ENCODE data around the gene LGR5.

The LGR5 gene

GRCh38 chr12:71599210-71599609, 159.6 kb downstream of the LGR5 start:
- no peak for DNase-seq (ENCODE audit: low read depth in 2 of 2)

GRCh38 chr12:71601546-71601945, 161.9 kb downstream of the LGR5 start:
- no peak for DNase-seq (ENCODE audit: low read depth in 2 of 2)

DNA sequence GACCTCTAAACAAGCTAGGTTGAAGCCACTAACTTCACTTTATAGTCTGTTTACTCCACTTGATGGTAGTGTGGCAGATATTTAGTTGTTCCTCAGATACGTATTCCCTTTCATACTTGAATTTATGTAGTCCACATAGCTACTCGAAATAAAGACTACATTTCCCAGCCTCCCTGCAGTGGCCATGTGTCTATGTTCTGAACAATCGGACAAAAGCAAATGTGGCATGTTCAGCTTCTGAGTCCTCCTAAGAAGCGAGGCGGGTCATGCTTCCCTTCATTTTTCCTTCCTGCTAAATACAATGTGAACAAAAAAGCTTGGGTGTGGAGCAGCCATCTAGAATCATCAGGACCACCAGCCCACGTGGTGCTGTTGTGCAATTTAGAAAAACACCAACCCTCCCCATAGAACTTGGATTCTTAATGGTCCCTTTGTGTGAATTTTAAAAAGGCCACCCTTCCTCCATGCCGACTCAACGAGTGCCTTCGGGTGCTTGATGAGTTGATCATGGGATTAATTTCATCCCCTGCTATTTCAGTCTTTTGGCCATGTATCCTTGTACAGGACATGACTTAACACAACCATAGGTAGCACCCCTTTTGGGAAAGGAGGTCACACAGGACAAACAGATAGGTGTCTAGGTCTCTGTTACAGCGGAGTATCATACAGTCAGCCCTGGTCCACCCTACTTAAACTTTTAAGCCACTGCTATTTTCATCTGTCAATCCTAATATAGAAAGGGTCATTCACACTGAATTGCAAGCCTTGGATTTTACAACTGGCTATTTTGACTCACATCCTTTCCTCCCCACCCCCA, 163.4 kb downstream of the LGR5 start:
- no peak for DNase-seq (ENCODE audit: low read depth in 2 of 2)

DNA sequence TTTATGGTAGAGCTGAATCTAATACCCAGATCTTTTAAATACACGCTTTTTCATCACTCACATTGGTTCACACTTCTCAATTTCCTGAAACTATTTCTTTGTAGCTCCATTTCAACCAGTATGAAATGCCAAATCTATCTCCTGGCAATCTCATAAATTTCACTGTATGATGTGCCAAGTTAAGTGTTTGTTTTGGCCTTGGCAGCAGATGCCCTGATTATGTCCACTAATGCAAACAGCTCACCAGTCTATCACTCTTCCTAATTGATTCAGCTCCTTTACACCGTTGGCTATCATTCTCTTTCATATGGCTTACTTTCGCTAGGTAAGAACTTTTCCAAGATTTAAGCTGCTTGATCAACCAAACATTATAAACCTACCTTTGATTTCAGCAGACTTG, 165.4 kb downstream of the LGR5 start:
- no peak for DNase-seq (ENCODE audit: low read depth in 2 of 2)

DNA sequence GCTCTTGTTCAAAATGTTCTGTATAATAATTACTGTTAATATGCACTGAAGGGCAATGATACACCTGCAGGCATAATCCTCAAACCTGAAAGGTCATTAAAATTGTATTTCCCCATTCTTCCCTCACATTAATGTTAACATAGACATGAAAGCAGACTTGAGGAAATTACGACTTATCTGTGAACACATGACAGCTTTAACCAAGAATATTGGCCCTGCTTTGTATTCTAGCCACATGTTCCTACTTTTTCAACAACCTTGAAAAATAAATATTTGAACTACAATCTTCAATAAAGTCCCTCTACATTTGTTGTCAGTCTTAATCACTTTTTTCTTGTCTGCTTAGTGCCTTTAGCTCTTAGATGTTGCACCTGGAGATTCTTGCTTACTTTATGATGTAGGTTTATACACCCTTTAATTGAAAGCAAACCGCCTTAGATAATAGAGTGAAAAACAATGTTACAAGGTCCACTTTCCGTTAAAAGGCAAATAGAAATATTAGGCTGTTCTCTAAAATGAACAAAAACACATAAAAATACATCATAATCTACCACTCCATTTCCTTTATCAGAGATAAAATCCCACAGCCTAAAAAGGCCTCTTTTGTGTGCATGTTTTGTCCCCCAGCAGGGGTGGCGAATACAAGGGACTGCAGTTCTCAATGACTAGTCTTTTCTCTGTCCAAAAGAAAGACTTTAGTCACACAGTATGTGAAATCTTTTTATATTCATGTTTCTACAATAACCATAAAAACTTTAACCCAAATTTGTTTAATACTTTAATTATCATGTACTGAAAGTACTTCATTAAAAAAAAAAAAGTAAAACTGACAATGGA, 168.1 kb downstream of the LGR5 start:
- no peak for DNase-seq (ENCODE audit: low read depth in 2 of 2)

- no peak for DNase-seq (ENCODE audit: low read depth in 2 of 2)
Observed at GRCh38 chr12:71610031-71610795, 170.6 kb downstream of the LGR5 start.

- no peak for DNase-seq (ENCODE audit: low read depth in 2 of 2)
Observed at GRCh38 chr12:71621938-71622337, 182.3 kb downstream of the LGR5 start.

DNA sequence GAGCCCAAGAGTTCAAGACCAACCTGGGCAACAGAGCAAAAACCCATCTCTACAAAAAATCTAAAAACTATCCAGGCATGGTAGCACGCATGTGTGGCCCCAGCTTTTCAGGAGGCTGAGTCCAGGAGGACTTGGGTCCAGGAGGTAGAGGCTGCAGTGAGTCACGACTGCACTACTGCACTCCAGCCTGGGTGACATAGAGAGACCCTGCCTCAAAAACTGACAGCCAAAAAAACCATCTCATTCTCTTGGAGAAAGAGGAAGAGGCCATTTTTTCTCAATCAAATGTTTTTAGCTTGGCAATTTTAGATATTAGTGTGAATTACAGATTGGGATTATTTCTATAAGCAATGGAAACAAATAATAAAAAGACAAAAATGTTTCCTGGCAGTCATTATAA, 185.9 kb downstream of the LGR5 start:
- DNase-seq (ENCODE audit: low read depth in 2 of 2) = no peak

- no peak for DNase-seq (ENCODE audit: low read depth in 2 of 2)
Observed at GRCh38 chr12:71626098-71626497, 186.5 kb downstream of the LGR5 start.

- peak; percentile 3 to 7 for DNase-seq (ENCODE audit: low read depth in 2 of 2)
Observed at GRCh38 chr12:71626768-71627167, 187.2 kb downstream of the LGR5 start.

DNA sequence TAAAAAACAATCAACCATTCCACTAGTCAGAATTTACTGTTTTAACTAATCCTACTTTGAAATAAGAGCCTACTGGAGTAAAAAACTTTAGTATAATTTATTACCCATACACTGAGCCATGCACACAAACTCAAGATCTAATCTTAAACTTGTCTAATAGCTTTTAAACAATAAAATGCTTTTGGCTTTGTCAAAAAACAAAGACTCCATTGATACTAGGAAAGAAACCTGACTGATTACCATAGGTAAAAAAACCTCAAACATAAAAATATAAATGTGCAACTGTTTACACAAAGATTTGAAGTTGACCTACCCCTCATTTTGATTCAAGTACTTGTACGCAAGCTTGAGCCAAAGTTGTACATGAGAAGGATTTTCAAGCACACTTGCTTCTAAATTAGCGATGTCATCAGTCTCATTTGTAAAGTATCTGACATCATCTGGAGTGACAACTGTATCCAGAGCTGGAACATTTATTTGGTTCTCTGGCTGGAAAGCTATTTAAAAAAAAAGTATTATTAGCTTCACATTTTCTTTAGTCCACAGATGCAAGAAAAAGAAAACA, 187.9 kb downstream of the LGR5 start:
- DNase-seq (ENCODE audit: low read depth in 2 of 2) = no peak

Measured in fibroblast of skin of left quadriceps (primary cell).